Right ventricle myocardium superior (tissue), 1 donor: Measurements from ENCODE around the gene HEBP1. TPM values are rescaled to one million over a fixed set of nuclear protein-coding genes. Genes with fewer than 3 reads are reported as not detected.

Experiments used
- ATAC-seq: fragments of 200-7000 bp; cut with Tn5 transposase; one replicate; pipeline ENCODE4 v1.9.1; 2020; ENCODE audit warnings: mild to moderate bottlenecking; ENCODE audit not compliant: poor library complexity
- DNase-seq: peaks from one replicate; pipeline ENCODE4 v3.0.0-alpha.2; 2020
- intact Hi-C: fragments of 100-400 bp; cut with DNase I; formaldehyde crosslinking; loops from one replicate; pipeline ENCODE4 v1.11.2; 2022
- total RNA-seq: library from RNA; stranded (reverse); fragmentation: NEBNext Ultra II Directional; extraction: Animal tissue kit (Norgen Biotek cat#: 25700); gene quantifications from one replicate; pipeline ENCODE4 v1.2.1, GENCODE V29; 2021
- donor health status: DM: no; HTN: yes; CAD: no; lungs with severe emphysema.

The HEBP1 gene
- total RNA-seq, 1 donor from 2014 or later = 65.3 TPM

DNA sequence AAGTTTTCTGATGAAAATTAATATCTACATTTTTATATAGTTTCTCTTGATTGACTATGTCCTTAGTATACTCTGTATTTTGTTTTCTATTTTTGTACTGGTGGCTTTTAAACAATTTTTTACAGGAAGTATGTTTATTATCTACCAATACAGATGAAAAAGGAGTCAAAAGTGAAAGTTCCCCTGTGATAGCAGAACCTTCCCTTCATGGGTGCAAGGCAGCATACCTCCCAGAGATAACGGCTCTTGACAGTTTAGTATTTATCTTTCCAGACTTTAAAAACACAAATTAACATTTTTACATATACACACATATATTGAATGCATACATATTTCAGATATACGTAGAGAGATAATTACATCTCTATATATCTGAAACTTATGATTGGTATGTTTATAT lies 27.0 kb upstream of the HEBP1 start:
- no peak for DNase-seq
- ATAC-seq = no peak
- intact Hi-C loops = no loop called here

GRCh38 chr12:13026286-13026685 lies 26.2 kb upstream of the HEBP1 start:
- ATAC-seq = no peak

GRCh38 chr12:13024531-13024916 lies 24.5 kb upstream of the HEBP1 start:
- ATAC-seq (no peak), DNase-seq (no peak)
- intact Hi-C loops = no loop called here

More at GRCh38 chr12:13026286-13026685, 26.2 kb upstream of the HEBP1 start:
- DNase-seq = no peak
- intact Hi-C loops = no loop called here

DNA sequence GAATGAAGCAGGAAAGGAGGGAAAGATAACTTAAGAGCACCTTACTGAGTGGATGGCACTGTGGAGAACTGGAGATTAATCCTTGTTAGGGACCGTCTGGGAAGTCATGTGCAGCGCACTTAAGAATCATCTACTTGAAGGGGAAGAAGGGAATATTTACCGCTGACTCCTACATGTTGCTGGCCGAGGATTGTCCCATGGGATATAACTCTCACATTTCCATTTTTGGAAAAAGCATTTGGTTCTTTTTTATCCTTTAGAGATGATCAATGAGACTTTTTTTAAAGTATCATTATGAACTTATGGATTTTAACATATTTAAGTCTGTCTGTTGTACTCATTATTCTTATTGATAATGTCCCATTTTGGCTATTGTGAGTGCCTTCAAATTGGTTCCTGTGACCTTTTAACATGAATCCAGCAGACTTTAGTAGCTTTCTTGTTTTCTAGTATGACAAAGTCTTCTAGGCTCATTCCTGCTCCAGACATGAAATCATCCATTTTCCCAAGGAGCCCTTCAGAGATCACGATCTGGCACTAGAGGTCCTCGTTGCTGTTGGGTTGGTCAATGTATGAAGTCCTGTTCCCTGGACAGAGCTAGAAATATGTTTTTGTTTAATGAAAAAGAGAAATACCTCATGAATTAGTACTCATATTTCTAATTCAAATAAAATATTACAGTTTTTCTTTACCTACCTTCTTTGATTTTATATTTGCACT lies 23.9 kb upstream of the HEBP1 start:
- ATAC-seq = peak; percentile 39
- intact Hi-C loops = no loop called here
- no peak for DNase-seq

DNA sequence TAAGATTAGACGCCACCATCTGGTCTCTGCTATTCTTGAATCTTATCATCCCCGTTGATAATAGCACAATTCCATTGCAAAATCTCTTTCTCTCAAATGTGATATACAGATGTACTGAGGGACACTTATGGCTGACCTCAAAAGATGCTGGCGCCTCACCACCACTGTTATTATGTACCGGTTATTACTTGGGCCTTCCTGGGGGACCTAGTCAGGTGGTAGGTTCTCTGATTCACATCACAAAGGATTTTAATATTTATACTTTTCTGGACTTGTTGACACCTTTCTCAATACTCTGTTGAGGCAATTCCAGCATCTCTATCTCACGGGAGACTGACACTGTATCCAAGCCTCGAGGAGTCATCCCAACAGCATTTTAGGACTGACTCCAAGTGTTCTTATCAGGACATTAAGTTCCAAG lies 22.8 kb upstream of the HEBP1 start:
- DNase-seq (no peak), ATAC-seq (peak; percentile 57)
- intact Hi-C loops = no loop called here

GRCh38 chr12:13011098-13011497 lies 11.0 kb upstream of the HEBP1 start:
- DNase-seq (no peak), ATAC-seq (no peak)
- intact Hi-C loops = no loop called here

DNA sequence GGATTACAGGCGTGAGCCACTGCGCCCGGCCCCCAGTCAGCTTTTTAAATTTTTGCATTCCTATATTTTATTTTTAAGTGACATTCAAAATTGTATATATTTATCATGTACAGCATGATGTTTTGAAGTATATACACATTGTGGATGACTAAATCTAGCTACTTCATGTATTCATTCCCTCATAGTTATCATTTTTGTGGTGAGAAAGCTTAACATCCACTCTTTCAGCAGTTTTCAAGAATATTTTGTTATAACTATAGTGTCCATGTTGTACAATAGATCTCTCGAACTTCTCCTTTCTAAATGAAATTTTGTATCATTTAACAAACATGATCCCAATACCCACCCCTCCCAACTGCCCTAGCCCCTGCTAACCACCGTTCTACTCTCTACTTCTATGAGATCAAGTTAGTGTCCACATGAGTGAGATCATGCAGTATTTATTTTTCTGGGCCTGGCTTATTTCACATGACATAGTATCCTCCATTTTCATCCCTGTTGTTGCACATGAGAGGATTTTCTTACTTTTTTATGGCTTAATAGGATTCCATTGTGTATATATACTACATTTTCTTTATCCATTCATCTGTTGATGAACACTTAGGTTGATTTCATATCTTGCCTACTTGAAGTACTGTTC lies 8.8 kb upstream of the HEBP1 start:
- intact Hi-C loops = no loop called here
- DNase-seq (no peak), ATAC-seq (no peak)

DNA sequence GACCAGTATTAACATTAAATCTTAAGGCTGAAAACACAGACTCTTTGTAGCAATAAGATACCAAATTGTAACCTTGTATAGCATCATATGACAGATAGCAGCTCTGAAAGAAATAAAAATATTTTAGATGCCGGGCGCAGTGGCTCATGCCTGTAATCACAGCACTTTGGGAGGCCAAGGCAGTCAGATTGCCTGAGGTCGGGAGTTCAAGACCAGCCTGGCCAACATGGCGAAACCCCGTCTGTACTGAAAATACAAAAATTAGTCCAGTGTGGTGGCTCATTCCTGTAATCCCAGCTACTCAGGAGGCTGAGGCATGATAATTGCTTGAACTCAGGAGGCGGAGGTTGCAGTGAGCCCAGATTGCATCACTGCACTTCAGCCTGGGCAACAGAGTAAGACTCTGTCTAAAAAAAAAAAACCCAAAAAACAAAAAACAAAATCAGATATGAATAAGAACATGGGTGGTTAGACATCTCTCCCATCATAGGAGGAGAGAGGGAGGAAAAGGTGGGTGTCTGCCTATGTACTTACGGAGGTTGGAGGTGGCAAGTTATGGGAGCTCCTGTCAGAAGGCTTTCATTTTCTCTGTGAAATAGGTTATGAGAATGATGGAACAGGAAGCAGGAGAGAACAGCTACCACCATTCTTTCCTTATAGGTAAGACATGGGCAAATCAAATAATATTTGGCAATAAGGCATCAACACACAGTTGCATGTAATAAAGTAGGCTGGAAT lies 7.6 kb upstream of the HEBP1 start:
- intact Hi-C loops = no loop called here
- DNase-seq (no peak), ATAC-seq (no peak)

DNA sequence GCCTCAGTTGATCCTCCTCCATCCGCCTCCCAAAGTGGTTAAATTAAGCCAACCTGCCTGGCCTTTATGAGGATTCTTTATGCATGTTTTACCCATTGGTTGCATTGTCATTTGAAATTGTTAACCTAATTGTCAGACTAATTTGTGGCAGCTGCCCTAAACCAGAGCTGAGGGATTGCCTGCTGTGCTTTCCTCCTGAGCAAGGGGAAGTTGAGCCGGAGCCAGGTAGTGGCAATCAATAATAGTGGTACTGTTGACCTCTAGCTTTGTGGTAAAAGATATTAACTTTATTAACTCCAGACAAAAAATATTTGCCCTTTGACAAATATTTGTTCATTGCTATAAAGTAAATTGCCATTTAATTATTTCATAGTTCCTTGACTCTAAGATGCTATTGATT lies 5.6 kb upstream of the HEBP1 start:
- ATAC-seq (no peak), DNase-seq (no peak)
- intact Hi-C loops = no loop called here

DNA sequence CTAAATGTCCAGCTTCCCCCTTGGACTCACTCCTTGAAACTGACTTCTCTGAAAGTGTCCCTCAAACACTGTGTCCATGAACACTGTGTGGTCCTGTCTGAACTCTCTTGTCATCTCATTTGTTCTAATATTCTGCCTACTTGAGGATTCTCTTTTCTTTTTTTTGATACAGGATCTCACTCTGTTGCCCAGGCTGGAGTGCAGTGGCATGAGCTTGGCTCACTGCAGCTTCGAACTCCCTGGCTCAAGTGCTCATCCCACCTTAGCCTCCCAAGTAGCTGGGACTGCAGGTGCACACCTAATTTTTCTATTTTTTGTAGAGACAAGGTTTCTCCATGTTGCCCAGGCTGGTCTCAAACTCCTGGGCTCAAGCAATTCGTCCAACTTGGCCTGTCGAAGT lies 4.9 kb upstream of the HEBP1 start:
- no peak for DNase-seq
- intact Hi-C loops = no loop called here

DNA sequence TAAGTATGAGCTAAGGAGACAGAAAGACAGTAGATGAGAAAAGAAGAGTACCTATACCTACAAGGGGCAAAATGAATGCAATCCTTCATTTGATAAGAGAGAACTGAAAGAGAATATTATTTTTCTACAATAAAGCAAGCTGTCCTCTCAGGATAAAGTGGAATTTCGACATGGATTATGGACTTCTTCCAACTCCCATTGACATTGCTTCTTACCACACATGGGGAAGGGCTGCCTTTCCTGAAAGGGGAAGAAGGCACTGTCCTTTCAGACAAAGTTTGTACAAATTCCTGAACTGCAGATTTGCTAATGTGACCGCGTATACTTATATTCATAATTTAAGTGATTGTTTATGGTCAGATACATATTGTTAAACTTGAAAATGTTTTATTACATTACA lies 4.3 kb upstream of the HEBP1 start:
- ATAC-seq = no peak
- no peak for DNase-seq
- intact Hi-C loops = no loop called here

More for the DNA sequence above, 4.9 kb upstream of the HEBP1 start:
- no peak for ATAC-seq

DNA sequence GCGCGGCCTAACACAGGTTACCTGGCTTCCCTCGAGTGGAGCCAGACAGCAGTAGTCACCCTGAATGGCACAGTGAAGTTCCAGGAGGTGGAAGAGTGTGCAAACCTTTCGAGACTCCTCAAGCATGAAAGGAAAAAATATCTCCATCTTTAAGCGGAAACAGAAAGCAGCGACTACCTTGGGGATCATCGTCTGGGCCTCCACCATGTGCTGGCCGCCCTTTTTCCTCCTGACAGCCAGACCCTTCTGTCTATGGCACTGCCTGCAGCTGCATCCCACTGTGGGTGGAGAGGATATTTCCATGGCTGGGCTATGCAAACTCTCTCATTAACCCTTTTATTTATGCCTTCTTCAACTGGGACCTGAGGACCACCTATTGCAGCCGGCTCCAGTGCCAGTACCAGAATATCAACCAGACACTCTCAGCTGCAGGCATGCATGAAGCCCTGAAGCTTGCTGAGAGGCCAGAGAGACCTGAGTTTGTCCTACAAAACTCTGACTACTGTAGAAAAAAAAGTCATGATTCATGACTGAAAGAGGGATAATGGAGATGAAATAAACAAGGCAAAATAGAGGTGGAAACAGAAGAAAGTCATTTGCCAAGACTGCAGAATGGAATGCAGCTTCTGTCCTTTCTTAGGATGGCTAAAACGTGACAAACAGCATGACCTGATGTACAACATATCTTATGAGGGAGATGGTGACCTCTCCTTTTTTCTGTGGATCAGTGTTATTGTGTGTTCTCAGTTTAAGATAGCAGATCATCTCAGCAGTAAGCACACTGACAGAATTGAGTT lies 2.4 kb upstream of the HEBP1 start:
- no peak for ATAC-seq
- DNase-seq = no peak
- intact Hi-C loops = no loop called here

GRCh38 chr12:13001775-13002040 lies 1.6 kb upstream of the HEBP1 start:
- ATAC-seq = no peak
- intact Hi-C loops = no loop called here
- no peak for DNase-seq

DNA sequence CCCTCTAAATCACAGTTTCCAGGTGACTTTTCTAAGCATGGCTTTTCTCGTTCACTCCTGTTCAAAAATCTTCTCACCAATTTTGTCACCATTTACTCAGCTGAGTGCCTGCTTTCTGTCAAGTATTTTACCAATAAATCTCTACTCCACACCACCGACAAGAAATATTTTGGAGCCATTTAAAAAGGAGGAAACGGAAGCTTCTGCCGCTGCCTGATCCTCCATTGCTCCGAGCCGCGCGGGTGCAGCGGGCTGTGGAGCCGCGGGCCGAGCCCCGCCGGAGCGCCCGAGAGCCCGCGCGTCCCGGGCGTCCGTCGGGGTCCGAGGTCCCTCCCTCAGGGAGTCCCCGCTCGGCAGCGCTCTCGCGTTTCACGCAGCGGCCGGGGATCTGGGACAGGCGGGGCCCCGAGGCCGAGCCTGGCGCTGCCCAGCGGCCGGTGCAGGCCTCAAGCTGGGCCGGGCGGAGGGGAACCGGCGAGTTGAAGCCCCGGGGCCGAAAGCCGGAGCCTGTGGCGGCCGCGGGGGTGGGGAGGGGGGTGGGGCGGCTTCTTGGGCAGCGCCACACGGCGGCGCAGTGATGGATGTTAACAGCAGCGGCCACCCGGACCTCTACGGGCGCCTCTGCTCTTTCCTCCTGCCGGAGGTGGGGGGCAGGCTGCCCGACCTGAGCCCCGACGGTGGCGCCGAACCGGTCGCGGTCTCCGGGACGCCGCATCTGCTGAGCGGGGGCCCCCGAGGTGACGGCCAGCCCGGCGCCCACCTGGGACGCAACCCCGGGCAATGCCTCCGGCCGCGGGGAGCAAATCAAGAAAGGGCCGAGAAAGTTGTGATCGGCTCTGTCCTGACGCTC lies 1.1 kb upstream of the HEBP1 start:
- intact Hi-C loops = no loop called here
- DNase-seq (peak; percentile 76), ATAC-seq (peak; percentile 56)

- DNase-seq = no peak
- intact Hi-C loops = no loop called here
- peak; percentile 34 for ATAC-seq
These were observed 505 bp upstream of the HEBP1 start for GRCh38 chr12:13000616-13000924.

DNA sequence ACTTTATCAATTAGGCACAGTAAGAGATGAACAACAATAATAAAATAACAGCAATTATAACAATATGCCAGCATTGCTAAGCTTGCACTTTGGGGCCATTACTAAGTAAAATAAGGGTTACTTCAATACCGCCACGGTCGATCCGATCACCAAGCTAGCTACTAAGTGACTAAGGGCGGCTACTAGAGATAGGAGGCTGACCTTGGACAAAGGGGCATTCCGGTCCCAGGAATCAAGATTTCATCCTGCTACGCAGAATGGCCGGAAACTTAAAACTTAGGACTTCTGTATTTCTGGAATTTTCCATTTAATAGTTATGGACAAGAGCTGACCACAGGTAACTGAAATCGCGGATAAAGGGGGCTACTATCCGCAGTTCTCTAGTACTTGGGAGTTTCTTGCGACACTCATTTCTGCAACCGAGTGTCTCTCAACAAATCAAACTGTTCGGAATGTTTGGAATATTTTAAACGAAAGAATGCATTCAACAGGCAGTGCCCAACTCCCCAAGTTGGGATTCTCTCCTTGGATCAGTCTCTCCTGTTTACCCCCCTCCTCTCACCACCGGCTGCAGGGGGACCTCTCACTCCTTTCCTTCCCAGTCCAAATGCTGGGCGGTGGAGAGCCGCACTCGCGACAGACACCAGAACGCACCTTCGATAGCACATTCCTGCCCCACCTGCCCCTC lies 650 bp downstream of the HEBP1 start:
- DNase-seq (no peak), ATAC-seq (peak; percentile 18)
- intact Hi-C loops = no loop called here

DNA sequence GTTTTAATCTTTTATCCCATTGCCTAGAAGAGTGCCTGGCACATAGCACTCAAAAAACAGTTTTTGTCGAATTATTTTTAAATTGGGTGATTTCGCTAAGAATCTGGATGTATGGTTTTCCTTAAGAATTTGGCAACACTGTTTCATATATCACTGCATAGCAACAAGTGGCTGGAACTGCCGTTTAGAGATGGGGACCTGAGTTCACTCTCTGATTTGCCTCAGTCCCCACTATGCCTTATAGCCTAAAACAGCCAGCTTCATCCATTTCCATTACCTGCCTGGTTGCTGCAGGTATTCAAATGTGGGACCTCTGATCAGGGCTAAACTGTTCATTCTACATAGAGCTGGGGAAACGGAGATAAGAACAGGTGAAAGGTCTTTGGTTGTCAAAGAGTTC lies 1.8 kb downstream of the HEBP1 start:
- ATAC-seq (no peak), DNase-seq (no peak)
- intact Hi-C loops = no loop called here

- DNase-seq (no peak), ATAC-seq (no peak)
- intact Hi-C loops = no loop called here
These were observed 2.3 kb downstream of the HEBP1 start for GRCh38 chr12:12997734-12998133.
